HepG2 (cell line): ENCODE data around the gene RPL26. TPM values are rescaled to one million over a fixed set of nuclear protein-coding genes. Genes with fewer than 3 reads are reported as not detected.
A peak's percentile ranks its signal among the peaks of the same experiment; 100 is the strongest.

Experiments
- ATRX ChIP-seq: sonication (generic); formaldehyde crosslinking; IDR thresholded peaks from 2 replicates; pipeline ENCODE4 v1.4.0; 2020; ENCODE audit warnings: missing genetic modification reagents, borderline replicate concordance
- BORCS8-MEF2B ChIP-seq: sonication (generic); formaldehyde crosslinking; IDR thresholded peaks from 2 replicates; pipeline ENCODE4 v1.8.0; 2022; ENCODE audit warnings: mild to moderate bottlenecking, missing genetic modification reagents
- GMEB1 ChIP-seq: sonication (generic); formaldehyde crosslinking; IDR thresholded peaks from 2 replicates; pipeline ENCODE4 v1.5.1; 2020; ENCODE audit warnings: missing genetic modification reagents, mild to moderate bottlenecking, borderline replicate concordance
- HMGXB4 ChIP-seq, 2 experiments: sonication (generic) in 1 of 2; formaldehyde crosslinking in 1 of 2; IDR thresholded peaks; 2 replicates each; pipeline versions ENCODE4 v1.4.0 to v1.6.1; 2018 to 2020; ENCODE audit warnings: missing genetic modification reagents in 2 of 2, borderline replicate concordance in 1 of 2, low read depth in 1 of 2, mild to moderate bottlenecking in 1 of 2, missing biosample characterization in 1 of 2
- HNF4A ChIP-seq: sonication (generic); formaldehyde crosslinking; IDR thresholded peaks from 2 replicates; pipeline ENCODE4 v1.4.0; 2020; ENCODE audit warnings: missing genetic modification reagents
- JUND ChIP-seq: sonication (generic); formaldehyde crosslinking; IDR thresholded peaks from 2 replicates; pipeline ENCODE4 v1.8.0; 2022; ENCODE audit warnings: mild to moderate bottlenecking, missing genetic modification reagents
- KAT2B ChIP-seq: fragments of 150-350 bp; IDR thresholded peaks from 2 replicates; pipeline ENCODE4 v1.6.1; 2014; ENCODE audit warnings: low read depth, low read length, borderline replicate concordance
- NBN ChIP-seq: fragments of 450-650 bp; conservative IDR thresholded peaks from 2 replicates; pipeline ENCODE4 v1.6.1; 2017
- NR2F6 ChIP-seq, 2 experiments: IDR thresholded peaks; 2 replicates each; pipeline ENCODE4 v1.6.1; 2016; ENCODE audit warnings: antibody characterized with exemption in 1 of 2, mild to moderate bottlenecking in 1 of 2
- POLR2A ChIP-seq, 2 experiments: IDR thresholded peaks; 2 replicates each; pipeline ENCODE4 v1.6.1; 2011; ENCODE audit warnings: low read depth in 2 of 2, low read length in 2 of 2, mild to moderate bottlenecking in 1 of 2, moderate library complexity in 1 of 2; ENCODE audit not compliant: insufficient read depth in 1 of 2
- SRF ChIP-seq: IDR thresholded peaks from 2 replicates; pipeline ENCODE4 v1.6.1; 2011; ENCODE audit warnings: mild to moderate bottlenecking, low read depth, low read length, moderate library complexity
- ZNF672 ChIP-seq: sonication (generic); formaldehyde crosslinking; IDR thresholded peaks from 2 replicates; pipeline ENCODE4 v1.8.1; 2022; ENCODE audit warnings: missing genetic modification reagents
- ZNF768 ChIP-seq: sonication (generic); formaldehyde crosslinking; IDR thresholded peaks from 2 replicates; pipeline ENCODE4 v1.4.0; 2020; ENCODE audit warnings: missing genetic modification reagents
- ZNF816 ChIP-seq: sonication (generic); formaldehyde crosslinking; IDR thresholded peaks from 2 replicates; pipeline ENCODE4 v1.8.0; 2022; ENCODE audit warnings: missing genetic modification reagents, mild to moderate bottlenecking, borderline replicate concordance
- ZNF839 ChIP-seq: sonication (generic); formaldehyde crosslinking; IDR thresholded peaks from 2 replicates; pipeline ENCODE4 v1.4.0; 2020; ENCODE audit warnings: missing genetic modification reagents, mild to moderate bottlenecking, borderline replicate concordance
- polyA plus RNA-seq, 8 experiments: library from polyadenylated mRNA; depleted of rRNA in 3 of 8; stranded (reverse) in 7 of 8; unstranded in 1 of 8; fragments of >200 nt; fragmentation: Illumina TruSeq in 4 of 8; extraction: Trizol in 4 of 8; gene quantifications; 2 replicates each; pipeline versions ENCODE4 v1.2.1 to v1.2.3, GENCODE V29; 2011 to 2016; ENCODE audit warnings: low read depth in 4 of 8, missing spikeins in 1 of 8, mixed read lengths in 1 of 8; ENCODE audit not compliant: insufficient read depth in 1 of 8
- total RNA-seq, 5 experiments: library from RNA; depleted of rRNA; stranded (reverse); fragments of >200 nt; fragmentation: Illumina TruSeq; extraction: Trizol; gene quantifications; 2 replicates each; pipeline ENCODE4 v1.2.3, GENCODE V29; 2016; ENCODE audit warnings: low read depth in 1 of 5
- TF ChIP-seq, protein P1 (sequence below): IDR thresholded peaks from 2 replicates; pipeline ENCODE4 v1.6.1; 2016; ENCODE audit warnings: control low read depth
- TF ChIP-seq, protein P2 (sequence below): sonication (generic); formaldehyde crosslinking; IDR thresholded peaks from 2 replicates; pipeline ENCODE4 v1.4.0; 2020; ENCODE audit warnings: missing genetic modification reagents, borderline replicate concordance
- TF ChIP-seq, protein P3 (sequence below): sonication (generic); formaldehyde crosslinking; conservative IDR thresholded peaks from 2 replicates; pipeline ENCODE4 v1.4.0; 2020; ENCODE audit warnings: missing genetic modification reagents
- TF ChIP-seq, protein P4 (sequence below): sonication (generic); formaldehyde crosslinking; IDR thresholded peaks from 2 replicates; pipeline ENCODE4 v1.4.0; 2020; ENCODE audit warnings: mild to moderate bottlenecking, missing genetic modification reagents

RPL26 gene
- total and polyA plus RNA-seq, 2 of the 13 experiments (the other 11 are each of a cell fraction or from before 2014, with no cell fraction given) = 2,817 to 3,529 TPM

DNA sequence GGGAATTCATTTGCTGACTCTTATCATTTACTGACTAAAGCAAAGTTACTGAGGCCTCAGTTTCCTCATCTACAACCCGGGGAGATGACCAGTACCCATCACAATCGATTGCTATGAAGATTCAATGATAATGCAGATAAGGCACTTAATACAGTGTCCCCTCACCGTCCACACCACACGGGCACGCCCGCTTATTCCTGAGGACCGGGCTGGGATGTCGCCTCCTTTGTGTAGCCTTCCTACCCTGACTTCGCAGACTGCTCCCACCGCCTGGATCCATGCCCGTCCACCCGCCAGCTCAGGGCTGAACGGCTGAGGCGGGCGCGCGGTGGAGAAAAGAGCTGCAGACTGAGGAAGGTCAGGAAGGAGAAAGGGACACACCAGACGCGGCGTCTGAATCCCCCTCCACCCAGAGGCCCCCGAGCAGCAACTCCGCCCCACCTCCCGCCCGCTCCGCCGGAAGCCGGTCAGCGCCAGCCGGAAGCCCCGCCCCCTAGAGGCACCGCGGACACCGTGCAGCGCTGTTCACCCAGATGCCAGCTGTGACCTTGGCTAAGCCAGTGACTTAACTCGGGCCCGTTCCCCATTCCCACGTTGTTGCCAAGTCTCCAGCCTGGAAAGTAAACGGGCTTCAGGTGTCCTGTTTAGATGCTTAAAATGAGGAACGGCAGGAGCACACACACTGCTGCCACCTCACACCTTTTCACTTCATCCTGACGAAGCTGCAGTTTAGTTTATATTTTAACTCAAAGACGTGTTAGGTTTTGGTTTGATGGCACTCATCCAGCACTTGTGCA lies 6.5 kb downstream of the RPL26 start, which contains the start of gene KRABD2 (continued):
- TF ChIP-seq KAT2B (no peak), HNF4A (CRISPR knock-in tag) (no peak), JUND (CRISPR knock-in tag) (peak; percentile 32; the same call in 1 of the 2 replicates), ZNF816 (CRISPR knock-in tag) (no peak), HMGXB4 (CRISPR knock-in tag; IDR thresholded peaks at IDR 0.05; ENCODE audit: borderline replicate concordance in 1 of 2, low read depth in 1 of 2) (peak; percentile 74 to 84), ZNF672 (CRISPR knock-in tag) (no peak), NBN (no peak), GMEB1 (CRISPR knock-in tag) (peak; percentile 88), BORCS8-MEF2B (peak; percentile 88; the same call in 1 of the 2 replicates), SRF (no peak), ATRX (CRISPR knock-in tag) (no peak), ZNF768 (peak; percentile 77; the same call in 1 of the 2 replicates), NR2F6 (IDR thresholded peaks at IDR 0.05) (no peak), NR2F6 (CRISPR knock-in tag; IDR thresholded peaks at IDR 0.05) (peak; percentile 23; the same call in 1 of the 2 replicates), POLR2A (IDR thresholded peaks at IDR 0.05; ENCODE audit: insufficient read depth in 1 of 2, low read depth in 2 of 2, low read length in 2 of 2) (peak; percentile 78 to 94), ZNF839 (no peak)
- TF ChIP-seq, protein P1, sequence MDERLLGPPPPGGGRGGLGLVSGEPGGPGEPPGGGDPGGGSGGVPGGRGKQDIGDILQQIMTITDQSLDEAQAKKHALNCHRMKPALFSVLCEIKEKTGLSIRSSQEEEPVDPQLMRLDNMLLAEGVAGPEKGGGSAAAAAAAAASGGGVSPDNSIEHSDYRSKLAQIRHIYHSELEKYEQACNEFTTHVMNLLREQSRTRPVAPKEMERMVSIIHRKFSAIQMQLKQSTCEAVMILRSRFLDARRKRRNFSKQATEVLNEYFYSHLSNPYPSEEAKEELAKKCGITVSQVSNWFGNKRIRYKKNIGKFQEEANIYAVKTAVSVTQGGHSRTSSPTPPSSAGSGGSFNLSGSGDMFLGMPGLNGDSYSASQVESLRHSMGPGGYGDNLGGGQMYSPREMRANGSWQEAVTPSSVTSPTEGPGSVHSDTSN (CRISPR knock-in tag) = no peak
- TF ChIP-seq, protein P2, sequence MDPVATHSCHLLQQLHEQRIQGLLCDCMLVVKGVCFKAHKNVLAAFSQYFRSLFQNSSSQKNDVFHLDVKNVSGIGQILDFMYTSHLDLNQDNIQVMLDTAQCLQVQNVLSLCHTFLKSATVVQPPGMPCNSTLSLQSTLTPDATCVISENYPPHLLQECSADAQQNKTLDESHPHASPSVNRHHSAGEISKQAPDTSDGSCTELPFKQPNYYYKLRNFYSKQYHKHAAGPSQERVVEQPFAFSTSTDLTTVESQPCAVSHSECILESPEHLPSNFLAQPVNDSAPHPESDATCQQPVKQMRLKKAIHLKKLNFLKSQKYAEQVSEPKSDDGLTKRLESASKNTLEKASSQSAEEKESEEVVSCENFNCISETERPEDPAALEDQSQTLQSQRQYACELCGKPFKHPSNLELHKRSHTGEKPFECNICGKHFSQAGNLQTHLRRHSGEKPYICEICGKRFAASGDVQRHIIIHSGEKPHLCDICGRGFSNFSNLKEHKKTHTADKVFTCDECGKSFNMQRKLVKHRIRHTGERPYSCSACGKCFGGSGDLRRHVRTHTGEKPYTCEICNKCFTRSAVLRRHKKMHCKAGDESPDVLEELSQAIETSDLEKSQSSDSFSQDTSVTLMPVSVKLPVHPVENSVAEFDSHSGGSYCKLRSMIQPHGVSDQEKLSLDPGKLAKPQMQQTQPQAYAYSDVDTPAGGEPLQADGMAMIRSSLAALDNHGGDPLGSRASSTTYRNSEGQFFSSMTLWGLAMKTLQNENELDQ (CRISPR knock-in tag) = 0 out of 2 replicates have a peak, but pooled peaks have one; percentile 56
- TF ChIP-seq, protein P3, sequence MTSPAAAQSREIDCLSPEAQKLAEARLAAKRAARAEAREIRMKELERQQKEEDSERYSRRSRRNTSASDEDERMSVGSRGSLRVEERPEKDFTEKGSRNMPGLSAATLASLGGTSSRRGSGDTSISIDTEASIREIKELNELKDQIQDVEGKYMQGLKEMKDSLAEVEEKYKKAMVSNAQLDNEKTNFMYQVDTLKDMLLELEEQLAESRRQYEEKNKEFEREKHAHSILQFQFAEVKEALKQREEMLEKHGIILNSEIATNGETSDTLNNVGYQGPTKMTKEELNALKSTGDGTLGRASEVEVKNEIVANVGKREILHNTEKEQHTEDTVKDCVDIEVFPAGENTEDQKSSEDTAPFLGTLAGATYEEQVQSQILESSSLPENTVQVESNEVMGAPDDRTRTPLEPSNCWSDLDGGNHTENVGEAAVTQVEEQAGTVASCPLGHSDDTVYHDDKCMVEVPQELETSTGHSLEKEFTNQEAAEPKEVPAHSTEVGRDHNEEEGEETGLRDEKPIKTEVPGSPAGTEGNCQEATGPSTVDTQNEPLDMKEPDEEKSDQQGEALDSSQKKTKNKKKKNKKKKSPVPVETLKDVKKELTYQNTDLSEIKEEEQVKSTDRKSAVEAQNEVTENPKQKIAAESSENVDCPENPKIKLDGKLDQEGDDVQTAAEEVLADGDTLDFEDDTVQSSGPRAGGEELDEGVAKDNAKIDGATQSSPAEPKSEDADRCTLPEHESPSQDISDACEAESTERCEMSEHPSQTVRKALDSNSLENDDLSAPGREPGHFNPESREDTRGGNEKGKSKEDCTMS (CRISPR knock-in tag) = no peak
- TF ChIP-seq, protein P4, sequence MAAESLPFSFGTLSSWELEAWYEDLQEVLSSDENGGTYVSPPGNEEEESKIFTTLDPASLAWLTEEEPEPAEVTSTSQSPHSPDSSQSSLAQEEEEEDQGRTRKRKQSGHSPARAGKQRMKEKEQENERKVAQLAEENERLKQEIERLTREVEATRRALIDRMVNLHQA (CRISPR knock-in tag) = no peak
